Measurements from ENCODE around the gene TUBA8. TPM values are rescaled to one million over a fixed set of nuclear protein-coding genes. Genes with fewer than 3 reads are reported as not detected.

TUBA8 gene
- total RNA-seq, 1 experiment from 2014 or later: 1.9 TPM

DNA sequence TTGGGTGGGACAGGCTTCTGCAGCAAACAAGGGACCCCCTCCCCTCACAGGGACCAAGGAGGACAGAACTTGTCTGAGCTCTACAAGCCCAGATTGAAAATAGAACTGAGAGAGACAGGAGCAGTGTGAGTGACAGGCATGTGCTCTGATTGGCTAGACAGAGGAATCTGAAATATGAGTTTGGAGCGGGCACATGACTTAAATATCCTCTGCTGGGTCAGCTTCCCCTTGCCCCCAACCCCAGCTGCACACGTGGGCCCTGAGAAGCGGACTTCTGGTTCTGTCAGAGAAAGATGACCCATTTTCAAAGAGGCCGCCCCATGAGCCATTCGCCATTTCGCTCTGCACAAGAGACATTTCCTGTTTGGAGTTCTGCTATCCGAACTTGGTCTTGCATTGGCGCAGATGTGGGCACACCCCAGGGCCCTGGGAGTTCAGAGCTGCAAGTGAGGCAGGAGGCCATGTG is 5.3 kb downstream of the TUBA8 start:
- CTCF ChIA-PET: no interaction called here
- Histone ChIP-seq H3K36me3 (ENCODE audit: low read depth, low read length) (no peaks in the 10 kb centered on the region), H3K9ac (ENCODE audit: low read length) (no peak overlapping the region), H3K9me3 (ENCODE audit: low read length) (no peaks in the 10 kb centered on the region), H3K9me2 (replicated peaks; ENCODE audit: low read length) (no peaks in the 10 kb centered on the region), H3K4me1 (ENCODE audit: insufficient read depth, low read length) (no peaks in the 10 kb centered on the region), H2AFZ (ENCODE audit: low read length) (no peak overlapping the region), H3F3A (ENCODE audit: low read length, unreplicated experiment) (no peaks in the 10 kb centered on the region), H3K4me3 (ENCODE audit: low read length) (no peak overlapping the region), H3K27me3 (ENCODE audit: low read length) (no peaks in the 10 kb centered on the region), H3K4me2 (ENCODE audit: low read length) (no peak overlapping the region), H3K79me2 (ENCODE audit: low read length) (no peaks in the 10 kb centered on the region), H4K20me1 (ENCODE audit: low read length) (no peaks in the 10 kb centered on the region), H3K27ac (ENCODE audit: low read length) (no peak overlapping the region)
- no peak for ATAC-seq
- no peak for DNase-seq
- intact Hi-C loops (cut with micrococcal nuclease): no loop called here
- POLR2A ChIA-PET (ENCODE audit: unreplicated experiment): no interaction called here
- TF ChIP-seq EZH2phosphoT487 (IDR thresholded peaks at IDR 0.05; ENCODE audit: borderline replicate concordance, low read length) (no peak), EZH2 (IDR thresholded peaks at IDR 0.05; ENCODE audit: low read length, unreplicated experiment) (no peak)
- TF ChIP-seq, protein P1, sequence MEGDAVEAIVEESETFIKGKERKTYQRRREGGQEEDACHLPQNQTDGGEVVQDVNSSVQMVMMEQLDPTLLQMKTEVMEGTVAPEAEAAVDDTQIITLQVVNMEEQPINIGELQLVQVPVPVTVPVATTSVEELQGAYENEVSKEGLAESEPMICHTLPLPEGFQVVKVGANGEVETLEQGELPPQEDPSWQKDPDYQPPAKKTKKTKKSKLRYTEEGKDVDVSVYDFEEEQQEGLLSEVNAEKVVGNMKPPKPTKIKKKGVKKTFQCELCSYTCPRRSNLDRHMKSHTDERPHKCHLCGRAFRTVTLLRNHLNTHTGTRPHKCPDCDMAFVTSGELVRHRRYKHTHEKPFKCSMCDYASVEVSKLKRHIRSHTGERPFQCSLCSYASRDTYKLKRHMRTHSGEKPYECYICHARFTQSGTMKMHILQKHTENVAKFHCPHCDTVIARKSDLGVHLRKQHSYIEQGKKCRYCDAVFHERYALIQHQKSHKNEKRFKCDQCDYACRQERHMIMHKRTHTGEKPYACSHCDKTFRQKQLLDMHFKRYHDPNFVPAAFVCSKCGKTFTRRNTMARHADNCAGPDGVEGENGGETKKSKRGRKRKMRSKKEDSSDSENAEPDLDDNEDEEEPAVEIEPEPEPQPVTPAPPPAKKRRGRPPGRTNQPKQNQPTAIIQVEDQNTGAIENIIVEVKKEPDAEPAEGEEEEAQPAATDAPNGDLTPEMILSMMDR (conservative IDR thresholded peaks at IDR 0.05; ENCODE audit: low read depth, low read length): no peak
- BruUV-seq (replicated peaks): no TSS peak

DNA sequence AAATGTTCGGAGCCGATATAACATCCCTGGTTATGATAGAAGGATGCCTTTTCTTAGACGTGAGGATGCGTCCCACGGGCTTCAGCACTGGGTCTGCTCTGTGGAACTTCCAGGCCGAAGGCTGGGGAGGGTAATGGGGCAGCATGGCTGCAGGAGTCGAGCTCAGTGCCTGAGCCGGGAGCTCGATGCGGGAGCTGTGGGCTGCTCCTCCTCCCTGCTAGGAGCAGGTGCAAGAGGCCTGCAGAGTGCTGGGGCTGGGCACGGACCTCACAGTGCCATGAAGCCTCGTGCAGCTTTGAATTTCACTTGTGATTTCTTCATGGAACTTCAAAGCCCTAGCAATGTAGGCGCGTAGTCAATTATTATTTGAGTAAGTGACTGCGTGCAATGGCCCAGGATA is 6.0 kb downstream of the TUBA8 start:
- H3K79me2 ChIP-seq (ENCODE audit: low read length): no peaks in the 10 kb centered on the region
- CTCF ChIA-PET: no interaction called here
- intact Hi-C loops (cut with micrococcal nuclease): no loop called here
- no peaks in the 10 kb centered on the region for H4K20me1 ChIP-seq (ENCODE audit: low read length)
- TF ChIP-seq EZH2 (IDR thresholded peaks at IDR 0.05; ENCODE audit: low read length, unreplicated experiment) (no peak), EZH2phosphoT487 (IDR thresholded peaks at IDR 0.05; ENCODE audit: borderline replicate concordance, low read length) (no peak)
- TF ChIP-seq, protein P1 (conservative IDR thresholded peaks at IDR 0.05; ENCODE audit: low read depth, low read length): no peak
- H3K27me3 ChIP-seq (ENCODE audit: low read length): no peaks in the 10 kb centered on the region
- no peaks in the 10 kb centered on the region for H3F3A ChIP-seq (ENCODE audit: low read length, unreplicated experiment)
- H3K27ac ChIP-seq (ENCODE audit: low read length): no peak overlapping the region
- H3K9me2 ChIP-seq (replicated peaks; ENCODE audit: low read length): no peaks in the 10 kb centered on the region
- ATAC-seq (no peak), DNase-seq (no peak)
- H3K4me2 ChIP-seq (ENCODE audit: low read length): no peak overlapping the region
- no TSS peak for BruUV-seq (replicated peaks)
- POLR2A ChIA-PET (ENCODE audit: unreplicated experiment): no interaction called here
- H3K4me3 ChIP-seq (ENCODE audit: low read length): no peak overlapping the region
- H3K36me3 ChIP-seq (ENCODE audit: low read depth, low read length): no peaks in the 10 kb centered on the region
- no peaks in the 10 kb centered on the region for H3K9me3 ChIP-seq (ENCODE audit: low read length)
- no peak overlapping the region for H2AFZ ChIP-seq (ENCODE audit: low read length)
- H3K4me1 ChIP-seq (ENCODE audit: insufficient read depth, low read length): no peaks in the 10 kb centered on the region
- H3K9ac ChIP-seq (ENCODE audit: low read length): no peak overlapping the region

DNA sequence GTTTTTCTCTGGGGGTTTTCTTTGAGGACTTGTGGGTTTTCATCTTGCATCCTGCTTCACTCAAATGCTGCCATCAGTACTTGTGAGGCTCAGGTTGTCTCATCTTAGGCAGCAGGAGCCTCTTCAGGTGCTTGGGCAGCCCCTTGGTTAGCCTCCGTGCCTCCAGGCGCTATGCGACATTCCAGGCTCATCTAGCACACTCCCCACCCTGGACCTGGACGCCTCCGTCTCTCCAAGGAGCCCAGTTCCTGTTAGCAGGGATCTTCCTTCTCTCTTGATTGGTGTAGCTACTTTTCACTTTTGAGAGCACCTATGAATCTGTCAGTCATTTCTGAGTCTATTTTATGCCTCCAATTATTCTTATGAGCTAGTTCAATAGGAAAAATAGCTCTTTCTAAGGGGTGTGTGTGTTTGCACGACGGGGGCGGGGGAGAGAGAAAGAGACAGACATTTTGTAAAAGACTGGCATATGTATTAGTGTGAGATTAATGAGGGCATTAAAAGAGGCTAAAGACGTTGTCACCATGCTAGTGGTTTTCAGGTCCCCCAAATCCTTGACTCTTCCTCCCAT is 7.8 kb downstream of the TUBA8 start:
- H3K4me1 ChIP-seq (ENCODE audit: insufficient read depth, low read length): no peaks in the 10 kb centered on the region
- H3K36me3 ChIP-seq (ENCODE audit: low read depth, low read length): no peaks in the 10 kb centered on the region
- no peaks in the 10 kb centered on the region for H3K9me3 ChIP-seq (ENCODE audit: low read length)
- no peak overlapping the region for H3K4me2 ChIP-seq (ENCODE audit: low read length)
- TF ChIP-seq EZH2phosphoT487 (IDR thresholded peaks at IDR 0.05; ENCODE audit: borderline replicate concordance, low read length) (no peak), EZH2 (IDR thresholded peaks at IDR 0.05; ENCODE audit: low read length, unreplicated experiment) (no peak)
- TF ChIP-seq, protein P1 (conservative IDR thresholded peaks at IDR 0.05; ENCODE audit: low read depth, low read length): no peak
- H3F3A ChIP-seq (ENCODE audit: low read length, unreplicated experiment): no peaks in the 10 kb centered on the region
- ATAC-seq (no peak), DNase-seq (no peak)
- no TSS peak for BruUV-seq (replicated peaks)
- H4K20me1 ChIP-seq (ENCODE audit: low read length): no peaks in the 10 kb centered on the region
- CTCF ChIA-PET: no interaction called here
- POLR2A ChIA-PET (ENCODE audit: unreplicated experiment): no interaction called here
- no peaks in the 10 kb centered on the region for H3K9me2 ChIP-seq (replicated peaks; ENCODE audit: low read length)
- intact Hi-C loops (cut with micrococcal nuclease): no loop called here
- no peak overlapping the region for H2AFZ ChIP-seq (ENCODE audit: low read length)
- H3K27me3 ChIP-seq (ENCODE audit: low read length): no peaks in the 10 kb centered on the region
- H3K9ac ChIP-seq (ENCODE audit: low read length): no peak overlapping the region
- H3K4me3 ChIP-seq (ENCODE audit: low read length): no peak overlapping the region
- H3K79me2 ChIP-seq (ENCODE audit: low read length): no peaks in the 10 kb centered on the region
- H3K27ac ChIP-seq (ENCODE audit: low read length): no peak overlapping the region
